Ovary (tissue), 3 donors: ENCODE measurements around the gene ALOX12B.

Experiments used
- POLR2A ChIP-seq: fragments of 450-650 bp; IDR thresholded peaks from one replicate; pipeline ENCODE4 v1.6.1; 2017; ENCODE audit warnings: antibody characterized with exemption, mild to moderate bottlenecking, moderate library complexity
- TF ChIP-seq, protein P1 (sequence below), 3 donors: fragments of 450-650 bp in 2 of 3; fragments of 200-600 bp in 1 of 3; IDR thresholded peaks; one replicate each; pipeline versions ENCODE4 v1.5.1 to v1.8.0; 2016 to 2022; ENCODE audit warnings: antibody characterized with exemption in 3 of 3, mild to moderate bottlenecking in 1 of 3
- donor health status: DM: no; HTN: no; CAD: no.

DNA sequence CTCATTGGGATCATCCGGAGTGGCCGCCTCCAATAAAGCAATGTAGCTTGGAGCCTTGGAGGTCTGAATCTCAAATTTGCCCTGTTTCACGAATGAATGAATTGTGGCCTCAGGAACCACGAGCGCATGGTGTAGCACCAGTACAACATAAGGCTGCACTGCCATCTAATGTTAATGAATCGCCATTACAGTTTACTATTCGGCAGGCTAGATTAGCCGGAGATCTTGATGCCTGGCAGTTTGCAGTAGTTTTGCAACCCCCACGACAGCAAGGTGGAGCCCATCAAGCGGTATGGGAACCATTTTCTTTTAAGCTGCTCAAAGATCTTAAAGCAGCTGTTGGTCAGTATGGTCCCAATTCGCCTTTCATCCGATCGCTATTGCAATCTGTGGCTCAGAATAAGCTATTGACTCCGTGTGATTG is 29.8 kb downstream of the ALOX12B start:
- TF ChIP-seq POLR2A: no peak
- TF ChIP-seq, protein P1, sequence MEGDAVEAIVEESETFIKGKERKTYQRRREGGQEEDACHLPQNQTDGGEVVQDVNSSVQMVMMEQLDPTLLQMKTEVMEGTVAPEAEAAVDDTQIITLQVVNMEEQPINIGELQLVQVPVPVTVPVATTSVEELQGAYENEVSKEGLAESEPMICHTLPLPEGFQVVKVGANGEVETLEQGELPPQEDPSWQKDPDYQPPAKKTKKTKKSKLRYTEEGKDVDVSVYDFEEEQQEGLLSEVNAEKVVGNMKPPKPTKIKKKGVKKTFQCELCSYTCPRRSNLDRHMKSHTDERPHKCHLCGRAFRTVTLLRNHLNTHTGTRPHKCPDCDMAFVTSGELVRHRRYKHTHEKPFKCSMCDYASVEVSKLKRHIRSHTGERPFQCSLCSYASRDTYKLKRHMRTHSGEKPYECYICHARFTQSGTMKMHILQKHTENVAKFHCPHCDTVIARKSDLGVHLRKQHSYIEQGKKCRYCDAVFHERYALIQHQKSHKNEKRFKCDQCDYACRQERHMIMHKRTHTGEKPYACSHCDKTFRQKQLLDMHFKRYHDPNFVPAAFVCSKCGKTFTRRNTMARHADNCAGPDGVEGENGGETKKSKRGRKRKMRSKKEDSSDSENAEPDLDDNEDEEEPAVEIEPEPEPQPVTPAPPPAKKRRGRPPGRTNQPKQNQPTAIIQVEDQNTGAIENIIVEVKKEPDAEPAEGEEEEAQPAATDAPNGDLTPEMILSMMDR (IDR thresholded peaks at IDR 0.05): peak; percentile 25 to 75 (median 66)
